ENCODE results near the gene STAT3. TPM values are rescaled to one million over a fixed set of nuclear protein-coding genes. Genes with fewer than 3 reads are reported as not detected.

STAT3 gene
- total and polyA plus RNA-seq, 9 of the 15 experiments (the other 6 are each of a cell fraction or from before 2014, with no cell fraction given): 90.0 to 179 (median 114) TPM

- TF ChIP-seq NR2C2 (CRISPR knock-in tag; IDR thresholded peaks at IDR 0.05): peak; percentile 54; the same call in 1 of the 2 replicates
- TF ChIP-seq NR2C2 (tag; IDR thresholded peaks at IDR 0.05): no peak
- TF ChIP-seq ZNF79 (CRISPR knock-in tag; IDR thresholded peaks at IDR 0.05; ENCODE audit: low read depth): no peak
- TF ChIP-seq CBX2 (IDR thresholded peaks at IDR 0.05; ENCODE audit: insufficient read depth, low read length, poor library complexity, severe bottlenecking): no peak
- peak; percentile 75 for TF ChIP-seq CREM (IDR thresholded peaks at IDR 0.05; ENCODE audit: low read depth)
- TF ChIP-seq CEBPB (tag; IDR thresholded peaks at IDR 0.05): no peak
- TF ChIP-seq RREB1 (CRISPR knock-in tag; IDR thresholded peaks at IDR 0.05): peak; percentile 82
- no peak for TF ChIP-seq PTRF (tag; IDR thresholded peaks at IDR 0.05)
- TF ChIP-seq ARID4B (CRISPR knock-in tag; IDR thresholded peaks at IDR 0.05): peak; percentile 39; the same call in 1 of the 2 replicates
- TF ChIP-seq ZNF146 (CRISPR knock-in tag; IDR thresholded peaks at IDR 0.05; ENCODE audit: unreplicated experiment): no peak
- 0 out of 2 replicates have a peak, but pooled peaks have one; percentile 32 for TF ChIP-seq TAF15 (IDR thresholded peaks at IDR 0.05; ENCODE audit: low read depth, low read length)
- peak; percentile 40; the same call in 1 of the 2 replicates for TF ChIP-seq EHMT2 (IDR thresholded peaks at IDR 0.05)
- TF ChIP-seq ZNF830 (CRISPR knock-in tag; IDR thresholded peaks at IDR 0.05): 0 out of 2 replicates have a peak, but pooled peaks have one; percentile 52
- peak; percentile 52 to 73; a peak in 3 of 4 replicates for TF ChIP-seq RCOR1 (IDR thresholded peaks at IDR 0.05; ENCODE audit: borderline replicate concordance in 1 of 2, low read depth in 2 of 2, low read length in 2 of 2)
- TF ChIP-seq OTX1 (CRISPR knock-in tag; IDR thresholded peaks at IDR 0.05): peak; percentile 78; the same call in 1 of the 2 replicates
- TF ChIP-seq ADNP (tag; IDR thresholded peaks at IDR 0.05): no peak
- TF ChIP-seq ZEB2 (IDR thresholded peaks at IDR 0.05): peak; percentile 90
- peak; percentile 75 for TF ChIP-seq TAF9B (IDR thresholded peaks at IDR 0.05; ENCODE audit: partially characterized antibody)
- no peak for TF ChIP-seq ZKSCAN3 (CRISPR knock-in tag; IDR thresholded peaks at IDR 0.05)
Measured at GRCh38 chr17:42312285-42313130, 75.7 kb downstream of the STAT3 start (continued).
